Mucosa of descending colon (tissue), 3 donors: Measurements from ENCODE around the gene SETD1B. TPM values are rescaled to one million over a fixed set of nuclear protein-coding genes. Genes with fewer than 3 reads are reported as not detected.

Experiments
- ATAC-seq: fragments of 200-7000 bp; cut with Tn5 transposase; one replicate; pipeline ENCODE4 v1.9.1; 2020; ENCODE audit warnings: mild to moderate bottlenecking, moderate library complexity
- DNase-seq, 3 donors: peaks; one replicate each; pipeline ENCODE4 v3.0.0-alpha.2; 2020
- H3K36me3 ChIP-seq: fragments of 200-600 bp; one replicate; pipeline ENCODE4 v1.8.0; 2021; ENCODE audit warnings: low read depth, mild to moderate bottlenecking
- H3K4me1 ChIP-seq: fragments of 200-600 bp; one replicate; pipeline ENCODE4 v1.8.0; 2021; ENCODE audit warnings: low read depth, mild to moderate bottlenecking
- H3K4me3 ChIP-seq: fragments of 200-600 bp; one replicate; pipeline ENCODE4 v1.8.0; 2021; ENCODE audit warnings: mild to moderate bottlenecking
- H3K9me3 ChIP-seq: fragments of 200-600 bp; one replicate; pipeline ENCODE4 v1.8.0; 2021; ENCODE audit warnings: mild to moderate bottlenecking
- intact Hi-C, 2 donors: fragments of 100-400 bp; cut with DNase I in 1 of 2; cut with micrococcal nuclease in 1 of 2; formaldehyde crosslinking; loops; one replicate each; pipeline versions ENCODE4 v1.11.0 to v1.11.1; 2022; cut with DNase I, micrococcal nuclease
- total RNA-seq, 3 donors: library from RNA; stranded (reverse); fragmentation: NEBNext Ultra II Directional in 2 of 3; extraction: Animal tissue kit (Norgen Biotek cat#: 25700) in 2 of 3; gene quantifications; one replicate each; pipeline versions ENCODE4 v1.2.1 to v1.2.4, GENCODE V29; 2021 to 2023
- TF ChIP-seq, protein P1 (sequence below): fragments of 200-600 bp; IDR thresholded peaks from one replicate; pipeline ENCODE4 v1.8.0; 2022; ENCODE audit warnings: antibody characterized with exemption, mild to moderate bottlenecking
- donor health status: DM: no; HTN: no; CAD: no; lungs with moderate emphysema.
- donor health status: DM: no; HTN: no; CAD: no.
- donor health status: DM: no; HTN: yes; CAD: no.

SETD1B gene
- total RNA-seq, 3 donors from 2014 or later = 23.8 to 38.3 (median 27.5) TPM

- H3K4me1 ChIP-seq = no peaks in the 10 kb centered on the region
- H3K4me3 ChIP-seq = peak overlapping the region; percentile 22
- H3K9me3 ChIP-seq = no peaks in the 10 kb centered on the region
- no peaks in the 10 kb centered on the region for H3K36me3 ChIP-seq
- TF ChIP-seq, protein P1, sequence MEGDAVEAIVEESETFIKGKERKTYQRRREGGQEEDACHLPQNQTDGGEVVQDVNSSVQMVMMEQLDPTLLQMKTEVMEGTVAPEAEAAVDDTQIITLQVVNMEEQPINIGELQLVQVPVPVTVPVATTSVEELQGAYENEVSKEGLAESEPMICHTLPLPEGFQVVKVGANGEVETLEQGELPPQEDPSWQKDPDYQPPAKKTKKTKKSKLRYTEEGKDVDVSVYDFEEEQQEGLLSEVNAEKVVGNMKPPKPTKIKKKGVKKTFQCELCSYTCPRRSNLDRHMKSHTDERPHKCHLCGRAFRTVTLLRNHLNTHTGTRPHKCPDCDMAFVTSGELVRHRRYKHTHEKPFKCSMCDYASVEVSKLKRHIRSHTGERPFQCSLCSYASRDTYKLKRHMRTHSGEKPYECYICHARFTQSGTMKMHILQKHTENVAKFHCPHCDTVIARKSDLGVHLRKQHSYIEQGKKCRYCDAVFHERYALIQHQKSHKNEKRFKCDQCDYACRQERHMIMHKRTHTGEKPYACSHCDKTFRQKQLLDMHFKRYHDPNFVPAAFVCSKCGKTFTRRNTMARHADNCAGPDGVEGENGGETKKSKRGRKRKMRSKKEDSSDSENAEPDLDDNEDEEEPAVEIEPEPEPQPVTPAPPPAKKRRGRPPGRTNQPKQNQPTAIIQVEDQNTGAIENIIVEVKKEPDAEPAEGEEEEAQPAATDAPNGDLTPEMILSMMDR = peak; percentile 34
- intact Hi-C loops = no loop called here
- ATAC-seq (peak; percentile 100), DNase-seq (peak; percentile 99 to 100 (median 100))
Observed at GRCh38 chr12:121839106-121839992, 35.5 kb downstream of the SETD1B start.

DNA sequence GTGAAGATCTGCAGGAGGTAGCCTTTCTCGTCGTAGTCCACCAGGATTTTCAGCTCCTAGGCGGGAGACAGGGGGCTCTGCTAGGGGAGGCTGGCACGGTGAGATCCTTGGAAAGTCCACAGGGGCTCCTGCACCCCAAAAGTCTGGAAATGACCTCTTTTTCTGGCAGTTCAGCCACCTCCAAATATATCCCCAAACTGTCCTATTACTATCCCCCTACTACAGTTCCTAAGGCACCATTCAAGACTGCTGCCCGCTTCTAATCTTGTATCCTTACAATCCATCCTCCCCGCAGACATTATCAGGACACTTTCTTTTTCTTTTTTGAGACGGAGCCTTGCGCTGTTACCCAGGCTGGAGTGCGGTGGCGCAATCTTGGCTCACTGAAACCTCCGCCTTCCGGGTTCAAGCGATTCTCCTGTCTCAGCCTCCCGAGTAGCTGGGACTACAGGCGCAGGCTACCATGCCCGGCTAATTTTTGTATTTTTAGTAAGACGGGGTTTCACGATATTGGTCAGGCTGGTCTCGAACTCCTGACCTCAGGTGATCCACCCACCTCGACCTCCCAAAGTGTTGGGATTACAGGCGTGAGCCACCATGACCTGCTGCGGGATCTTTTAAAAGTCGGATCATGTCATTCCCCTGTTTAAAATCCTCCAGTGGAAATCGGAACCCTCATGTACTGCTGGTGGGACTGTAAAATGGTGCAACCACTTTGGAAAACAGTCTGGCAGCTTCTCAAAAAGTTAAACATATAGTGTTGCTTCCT is 36.4 kb downstream of the SETD1B start:
- DNase-seq (no peak), ATAC-seq (no peak)
- TF ChIP-seq, protein P1 = no peak
- no peaks in the 10 kb centered on the region for H3K4me1 ChIP-seq
- no peaks in the 10 kb centered on the region for H3K9me3 ChIP-seq
- H3K36me3 ChIP-seq = no peaks in the 10 kb centered on the region
- intact Hi-C loops = no loop called here
- peak overlapping the region; percentile 22 for H3K4me3 ChIP-seq

DNA sequence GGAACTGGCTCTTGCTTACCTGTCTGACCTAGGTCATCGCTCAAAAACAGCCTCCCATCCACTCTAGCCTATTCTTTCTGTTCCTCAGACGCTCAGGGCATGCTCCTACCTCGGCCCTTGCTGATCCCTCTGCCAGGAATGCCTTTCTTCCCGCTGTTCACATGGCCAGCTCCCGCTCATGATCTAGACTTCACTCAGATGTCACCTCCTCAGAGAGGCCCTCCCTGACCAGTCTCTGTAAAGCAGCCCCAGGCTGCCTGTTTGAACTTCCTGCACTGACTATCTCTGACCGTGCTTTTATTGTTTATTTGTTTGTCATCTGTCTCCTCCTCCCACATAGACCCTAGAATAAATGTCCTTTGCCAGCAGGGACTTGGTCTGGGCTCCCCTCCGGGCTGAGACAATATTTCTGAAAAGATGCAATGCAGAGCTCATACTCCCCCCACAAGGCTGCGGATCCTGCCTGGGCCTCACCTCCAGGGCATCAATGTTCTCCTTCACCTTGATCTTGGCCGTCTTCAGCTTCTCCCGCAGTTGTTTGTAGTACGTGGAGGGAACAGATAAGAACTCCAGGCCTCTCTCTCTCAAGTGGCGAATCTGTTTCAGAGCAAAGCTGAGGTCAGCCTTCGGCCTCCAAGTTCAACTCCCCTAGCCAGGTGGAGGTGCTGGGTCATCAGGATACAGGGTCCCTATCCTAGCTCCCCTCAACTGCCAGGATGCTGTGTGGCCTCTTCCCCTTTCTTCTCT is 39.6 kb downstream of the SETD1B start:
- intact Hi-C loops = no loop called here
- ATAC-seq (no peak), DNase-seq (no peak)
- TF ChIP-seq, protein P1 = no peak
- Histone ChIP-seq H3K36me3 (no peaks in the 10 kb centered on the region), H3K9me3 (no peaks in the 10 kb centered on the region), H3K4me3 (no peak overlapping the region), H3K4me1 (no peaks in the 10 kb centered on the region)

GRCh38 chr12:121845701-121846100 is 41.9 kb downstream of the SETD1B start:
- H3K4me1 ChIP-seq = no peaks in the 10 kb centered on the region

DNA sequence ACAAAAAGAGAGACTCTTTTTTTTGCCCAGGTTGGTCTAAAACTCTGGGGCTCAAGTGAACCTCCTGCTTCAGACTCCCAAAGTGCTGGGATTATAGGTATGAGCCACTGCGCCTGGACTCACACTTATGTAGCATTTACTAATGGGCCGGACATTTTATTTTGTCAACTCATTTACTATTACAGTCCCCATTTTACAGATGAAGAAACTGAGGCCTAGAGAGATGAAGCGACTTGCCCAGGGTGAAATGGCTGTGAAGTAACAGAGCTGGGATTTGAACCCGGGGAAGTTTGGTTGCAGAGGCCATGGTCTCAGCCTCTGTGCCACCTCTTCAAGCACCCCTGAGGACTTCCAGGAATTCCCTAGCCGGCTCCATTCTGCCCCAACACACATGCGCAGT is 45.4 kb downstream of the SETD1B start:
- DNase-seq = no peak
- intact Hi-C loops = no loop called here
- H3K36me3 ChIP-seq = no peaks in the 10 kb centered on the region
- TF ChIP-seq, protein P1 = no peak
- no peaks in the 10 kb centered on the region for H3K9me3 ChIP-seq
- no peak overlapping the region for H3K4me3 ChIP-seq
- ATAC-seq = no peak
- H3K4me1 ChIP-seq = no peaks in the 10 kb centered on the region

More at GRCh38 chr12:121845701-121846100, 41.9 kb downstream of the SETD1B start:
- TF ChIP-seq, protein P1 = no peak
- Histone ChIP-seq H3K4me3 (no peak overlapping the region), H3K9me3 (no peaks in the 10 kb centered on the region), H3K36me3 (no peaks in the 10 kb centered on the region)
- intact Hi-C loops = no loop called here
- ATAC-seq (no peak), DNase-seq (no peak)
